Suprapubic skin (tissue), 4 donors: ENCODE results near the gene HNF1B.

Experiments used
- POLR2A ChIP-seq, 2 donors: fragments of 450-650 bp; IDR thresholded peaks; one replicate each; pipeline ENCODE4 v1.6.1; 2017; ENCODE audit warnings: antibody characterized with exemption in 2 of 2, mild to moderate bottlenecking in 2 of 2, moderate library complexity in 2 of 2
- POLR2AphosphoS5 ChIP-seq, 3 donors: sonication (generic); formaldehyde crosslinking; IDR thresholded peaks; one replicate each; pipeline ENCODE4 v1.6.1; 2017; ENCODE audit warnings: antibody characterized with exemption in 3 of 3
- TF ChIP-seq, protein P1 (sequence below), 2 donors: fragments of 200-600 bp in 1 of 2; fragments of 450-650 bp in 1 of 2; sonication (generic) in 1 of 2; IDR thresholded peaks; one replicate each; pipeline ENCODE4 v1.5.1; 2016 to 2019; ENCODE audit warnings: antibody characterized with exemption in 2 of 2, mild to moderate bottlenecking in 1 of 2, moderate library complexity in 1 of 2

DNA sequence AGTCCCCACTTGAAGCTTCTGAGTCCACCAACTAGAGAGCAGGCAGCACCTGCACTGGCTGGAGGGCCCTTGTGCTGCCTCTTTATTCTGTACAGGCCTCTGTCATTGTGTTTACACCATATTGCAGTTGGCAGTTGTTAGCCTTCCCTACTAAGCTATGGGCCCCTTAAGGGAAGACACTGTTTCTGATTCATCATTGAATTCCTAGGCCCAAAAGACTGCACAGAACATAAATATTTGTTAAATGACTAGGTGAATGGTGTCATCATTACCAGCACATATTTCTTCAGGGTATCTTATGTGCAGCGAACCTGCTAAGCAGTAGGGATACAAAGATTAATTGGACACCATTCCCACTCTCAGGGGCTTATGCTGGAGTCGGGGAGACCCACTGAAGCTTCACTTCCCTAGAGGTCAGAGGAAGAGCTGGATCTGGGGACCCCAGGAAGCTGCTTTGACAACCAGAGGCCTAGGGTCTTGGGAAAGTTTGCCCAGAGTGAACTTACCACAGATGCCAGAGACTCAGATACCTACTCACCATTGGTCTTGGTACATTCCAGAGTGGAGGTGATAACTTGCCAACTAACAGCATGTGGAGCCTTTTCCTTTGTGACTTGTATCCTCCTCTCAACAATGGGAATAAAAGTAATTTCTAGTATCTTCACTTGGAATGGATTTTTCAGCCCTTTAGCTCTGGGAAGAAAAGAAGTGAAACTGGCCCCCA, 72.9 kb downstream of the HNF1B start:
- TF ChIP-seq, protein P1, sequence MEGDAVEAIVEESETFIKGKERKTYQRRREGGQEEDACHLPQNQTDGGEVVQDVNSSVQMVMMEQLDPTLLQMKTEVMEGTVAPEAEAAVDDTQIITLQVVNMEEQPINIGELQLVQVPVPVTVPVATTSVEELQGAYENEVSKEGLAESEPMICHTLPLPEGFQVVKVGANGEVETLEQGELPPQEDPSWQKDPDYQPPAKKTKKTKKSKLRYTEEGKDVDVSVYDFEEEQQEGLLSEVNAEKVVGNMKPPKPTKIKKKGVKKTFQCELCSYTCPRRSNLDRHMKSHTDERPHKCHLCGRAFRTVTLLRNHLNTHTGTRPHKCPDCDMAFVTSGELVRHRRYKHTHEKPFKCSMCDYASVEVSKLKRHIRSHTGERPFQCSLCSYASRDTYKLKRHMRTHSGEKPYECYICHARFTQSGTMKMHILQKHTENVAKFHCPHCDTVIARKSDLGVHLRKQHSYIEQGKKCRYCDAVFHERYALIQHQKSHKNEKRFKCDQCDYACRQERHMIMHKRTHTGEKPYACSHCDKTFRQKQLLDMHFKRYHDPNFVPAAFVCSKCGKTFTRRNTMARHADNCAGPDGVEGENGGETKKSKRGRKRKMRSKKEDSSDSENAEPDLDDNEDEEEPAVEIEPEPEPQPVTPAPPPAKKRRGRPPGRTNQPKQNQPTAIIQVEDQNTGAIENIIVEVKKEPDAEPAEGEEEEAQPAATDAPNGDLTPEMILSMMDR (IDR thresholded peaks at IDR 0.05) = no peak
- TF ChIP-seq POLR2A (IDR thresholded peaks at IDR 0.05) (no peak), POLR2AphosphoS5 (IDR thresholded peaks at IDR 0.05) (no peak)
